Measurements from ENCODE around the gene ZYG11A. TPM values are rescaled to one million over a fixed set of nuclear protein-coding genes. Genes with fewer than 3 reads are reported as not detected.
A peak's percentile ranks its signal among the peaks of the same experiment; 100 is the strongest.

Gene ZYG11A
- total and polyA plus RNA-seq, 2 of the 13 experiments (the other 11 are each of a cell fraction or from before 2014, with no cell fraction given), result not detected

- TF ChIP-seq, protein P1, sequence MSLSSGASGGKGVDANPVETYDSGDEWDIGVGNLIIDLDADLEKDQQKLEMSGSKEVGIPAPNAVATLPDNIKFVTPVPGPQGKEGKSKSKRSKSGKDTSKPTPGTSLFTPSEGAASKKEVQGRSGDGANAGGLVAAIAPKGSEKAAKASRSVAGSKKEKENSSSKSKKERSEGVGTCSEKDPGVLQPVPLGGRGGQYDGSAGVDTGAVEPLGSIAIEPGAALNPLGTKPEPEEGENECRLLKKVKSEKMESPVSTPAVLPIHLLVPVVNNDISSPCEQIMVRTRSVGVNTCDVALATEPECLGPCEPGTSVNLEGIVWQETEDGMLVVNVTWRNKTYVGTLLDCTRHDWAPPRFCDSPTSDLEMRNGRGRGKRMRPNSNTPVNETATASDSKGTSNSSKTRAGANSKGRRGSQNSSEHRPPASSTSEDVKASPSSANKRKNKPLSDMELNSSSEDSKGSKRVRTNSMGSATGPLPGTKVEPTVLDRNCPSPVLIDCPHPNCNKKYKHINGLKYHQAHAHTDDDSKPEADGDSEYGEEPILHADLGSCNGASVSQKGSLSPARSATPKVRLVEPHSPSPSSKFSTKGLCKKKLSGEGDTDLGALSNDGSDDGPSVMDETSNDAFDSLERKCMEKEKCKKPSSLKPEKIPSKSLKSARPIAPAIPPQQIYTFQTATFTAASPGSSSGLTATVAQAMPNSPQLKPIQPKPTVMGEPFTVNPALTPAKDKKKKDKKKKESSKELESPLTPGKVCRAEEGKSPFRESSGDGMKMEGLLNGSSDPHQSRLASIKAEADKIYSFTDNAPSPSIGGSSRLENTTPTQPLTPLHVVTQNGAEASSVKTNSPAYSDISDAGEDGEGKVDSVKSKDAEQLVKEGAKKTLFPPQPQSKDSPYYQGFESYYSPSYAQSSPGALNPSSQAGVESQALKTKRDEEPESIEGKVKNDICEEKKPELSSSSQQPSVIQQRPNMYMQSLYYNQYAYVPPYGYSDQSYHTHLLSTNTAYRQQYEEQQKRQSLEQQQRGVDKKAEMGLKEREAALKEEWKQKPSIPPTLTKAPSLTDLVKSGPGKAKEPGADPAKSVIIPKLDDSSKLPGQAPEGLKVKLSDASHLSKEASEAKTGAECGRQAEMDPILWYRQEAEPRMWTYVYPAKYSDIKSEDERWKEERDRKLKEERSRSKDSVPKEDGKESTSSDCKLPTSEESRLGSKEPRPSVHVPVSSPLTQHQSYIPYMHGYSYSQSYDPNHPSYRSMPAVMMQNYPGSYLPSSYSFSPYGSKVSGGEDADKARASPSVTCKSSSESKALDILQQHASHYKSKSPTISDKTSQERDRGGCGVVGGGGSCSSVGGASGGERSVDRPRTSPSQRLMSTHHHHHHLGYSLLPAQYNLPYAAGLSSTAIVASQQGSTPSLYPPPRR (CRISPR knock-in tag; IDR thresholded peaks at IDR 0.05; ENCODE audit: borderline replicate concordance), result no peak
- TF ChIP-seq CEBPZ (IDR thresholded peaks at IDR 0.05; ENCODE audit: low read length) (no peak), ZNF775 (CRISPR knock-in tag; IDR thresholded peaks at IDR 0.05; ENCODE audit: borderline replicate concordance) (no peak), ZNF44 (CRISPR knock-in tag; IDR thresholded peaks at IDR 0.05) (no peak), ZNF292 (CRISPR knock-in tag; IDR thresholded peaks at IDR 0.05; ENCODE audit: borderline replicate concordance, low read depth) (no peak), ARHGAP35 (CRISPR knock-in tag; IDR thresholded peaks at IDR 0.05; ENCODE audit: borderline replicate concordance) (no peak), HOXA7 (CRISPR knock-in tag; IDR thresholded peaks at IDR 0.05) (no peak), GABPB1 (CRISPR knock-in tag; IDR thresholded peaks at IDR 0.05) (no peak), HIC2 (CRISPR knock-in tag; IDR thresholded peaks at IDR 0.05; ENCODE audit: low read depth) (no peak), IRX3 (CRISPR knock-in tag; IDR thresholded peaks at IDR 0.05; ENCODE audit: borderline replicate concordance, low read depth) (no peak), ZNF776 (CRISPR knock-in tag; IDR thresholded peaks at IDR 0.05) (no peak), KLF11 (CRISPR knock-in tag; IDR thresholded peaks at IDR 0.05) (no peak), PITX1 (CRISPR knock-in tag; IDR thresholded peaks at IDR 0.05) (peak; percentile 49; the same call in 1 of the 2 replicates), ZNF430 (CRISPR knock-in tag; IDR thresholded peaks at IDR 0.05) (no peak), SMAD3 (CRISPR knock-in tag; IDR thresholded peaks at IDR 0.05) (0 out of 2 replicates have a peak, but pooled peaks have one; percentile 19), HNRNPK (IDR thresholded peaks at IDR 0.05; ENCODE audit: low read depth, low read length, poor library complexity, severe bottlenecking) (no peak), EED (CRISPR knock-in tag; IDR thresholded peaks at IDR 0.05) (no peak), ZNF333 (CRISPR knock-in tag; IDR thresholded peaks at IDR 0.05; ENCODE audit: borderline replicate concordance) (no peak)
- TF ChIP-seq, protein P2, sequence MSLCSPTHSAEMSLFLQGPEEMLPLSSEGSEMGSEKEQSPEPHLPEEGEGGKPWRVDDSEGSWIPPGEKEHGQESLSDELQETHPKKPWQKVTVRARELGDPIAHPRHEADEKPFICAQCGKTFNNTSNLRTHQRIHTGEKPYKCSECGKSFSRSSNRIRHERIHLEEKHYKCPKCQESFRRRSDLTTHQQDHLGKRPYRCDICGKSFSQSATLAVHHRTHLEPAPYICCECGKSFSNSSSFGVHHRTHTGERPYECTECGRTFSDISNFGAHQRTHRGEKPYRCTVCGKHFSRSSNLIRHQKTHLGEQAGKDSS (CRISPR knock-in tag; IDR thresholded peaks at IDR 0.05; ENCODE audit: borderline replicate concordance, low read depth), result no peak
Observed at GRCh38 chr1:52925571-52926005, 83.0 kb downstream of the ZYG11A start (continued).

All from HepG2 (cell line).